DMS79 treated with DMSO at 0.1 percent for 48 hours (cell line): ENCODE results near the gene F13A1.

Source experiments
- DNase-seq: peaks from one replicate; lab custom pipeline; 2025; lab: John Stamatoyannopoulos, UW

F13A1 gene

DNA sequence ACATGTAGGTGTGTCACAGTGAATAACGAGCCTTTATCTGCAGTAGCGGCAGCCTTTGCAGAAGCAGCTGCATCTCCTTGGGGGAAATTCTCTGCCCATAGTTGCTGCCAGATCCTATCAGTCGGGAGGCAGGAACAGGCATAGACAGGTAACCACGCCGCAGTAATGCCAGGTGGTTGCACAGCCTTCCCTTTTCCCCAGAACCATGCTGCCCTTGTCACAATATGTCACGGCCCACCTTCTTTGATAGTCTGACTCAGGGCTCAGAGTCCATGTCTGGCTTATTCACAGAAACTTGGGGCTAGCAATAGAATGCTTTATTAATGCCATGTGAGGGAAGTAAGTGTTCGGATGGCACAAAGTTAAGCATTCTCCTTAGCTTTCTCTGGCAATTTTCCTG, 76.6 kb downstream of the F13A1 start:
- no peak for DNase-seq

DNA sequence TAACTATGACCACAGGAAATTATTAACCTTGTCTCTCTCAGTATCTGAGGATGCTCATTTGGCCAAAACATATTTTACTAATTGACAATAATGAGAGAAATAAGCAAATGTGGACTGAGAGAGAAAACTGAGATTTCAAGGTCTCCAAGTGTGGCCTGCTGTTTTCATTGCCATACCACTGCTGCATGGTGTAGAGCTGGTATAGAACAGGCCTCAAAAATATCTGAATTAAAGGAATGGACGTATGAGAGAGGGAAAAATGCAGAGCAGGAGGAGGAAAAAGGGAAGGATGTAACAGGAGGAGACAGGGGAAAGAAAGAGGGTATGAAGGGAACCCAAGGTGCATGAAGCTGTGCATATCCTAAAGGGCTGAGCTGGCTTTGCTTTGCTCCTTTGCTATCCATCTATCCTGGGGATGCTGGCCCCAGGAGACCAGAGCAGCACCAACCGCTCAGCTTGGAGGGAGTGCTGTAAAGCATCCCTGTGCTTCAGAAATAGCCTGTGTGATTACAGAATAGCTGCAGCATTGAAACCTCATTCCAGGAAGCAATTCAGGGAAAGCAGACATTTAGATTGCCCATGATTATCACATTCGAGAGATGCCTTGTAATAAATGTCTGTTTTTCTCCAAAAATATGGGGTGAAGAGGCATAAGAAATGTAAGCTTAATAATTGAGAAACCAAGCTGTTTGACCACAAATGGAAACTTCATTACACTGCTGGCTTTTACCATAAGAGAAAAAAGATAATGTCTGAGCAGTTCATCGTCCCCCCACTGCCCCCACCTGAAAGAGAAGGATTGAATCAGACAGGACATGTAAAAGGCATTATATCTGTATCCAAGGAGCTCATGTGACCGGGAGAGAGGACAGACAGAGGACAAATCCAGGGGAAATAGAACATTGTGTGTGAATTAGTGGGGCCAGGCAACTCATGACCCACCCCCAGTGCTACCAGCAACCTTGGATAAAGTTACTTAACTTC, 80.6 kb downstream of the F13A1 start:
- no peak for DNase-seq

DNA sequence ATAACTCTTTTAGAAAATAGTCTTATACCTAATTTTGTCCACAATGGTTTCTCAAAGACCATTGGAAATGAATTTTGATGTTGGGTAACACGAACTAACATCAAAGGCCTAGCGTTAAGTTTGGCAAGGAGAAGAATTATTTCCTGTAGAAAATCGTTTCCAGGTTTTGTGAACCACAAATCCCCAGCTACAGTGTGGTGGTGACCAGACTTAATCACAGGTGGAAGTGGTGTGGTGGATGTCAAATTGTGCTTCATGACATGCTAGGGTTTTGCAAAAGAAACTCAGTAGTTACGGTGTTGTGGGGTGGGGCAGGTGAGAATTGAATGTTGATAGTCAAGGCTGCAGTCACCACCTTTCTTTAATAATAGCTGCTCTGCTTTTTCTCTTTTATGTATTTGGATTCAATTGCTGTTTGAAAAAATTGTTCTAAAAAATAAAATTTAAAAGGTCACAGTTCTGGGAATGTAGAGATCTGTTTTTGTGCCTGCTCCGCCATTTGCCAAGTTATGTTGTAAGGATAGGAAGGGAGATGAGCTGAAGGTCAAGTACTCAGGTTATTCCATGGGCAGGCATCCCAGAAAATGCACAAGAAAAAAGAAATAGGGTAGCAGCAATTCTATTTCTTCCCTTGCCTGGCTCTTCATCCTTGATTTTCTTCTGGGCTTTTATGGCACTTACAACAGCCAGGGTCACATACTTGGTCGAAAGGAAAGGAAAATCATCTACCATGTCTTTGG, 83.6 kb downstream of the F13A1 start:
- DNase-seq: no peak

DNA sequence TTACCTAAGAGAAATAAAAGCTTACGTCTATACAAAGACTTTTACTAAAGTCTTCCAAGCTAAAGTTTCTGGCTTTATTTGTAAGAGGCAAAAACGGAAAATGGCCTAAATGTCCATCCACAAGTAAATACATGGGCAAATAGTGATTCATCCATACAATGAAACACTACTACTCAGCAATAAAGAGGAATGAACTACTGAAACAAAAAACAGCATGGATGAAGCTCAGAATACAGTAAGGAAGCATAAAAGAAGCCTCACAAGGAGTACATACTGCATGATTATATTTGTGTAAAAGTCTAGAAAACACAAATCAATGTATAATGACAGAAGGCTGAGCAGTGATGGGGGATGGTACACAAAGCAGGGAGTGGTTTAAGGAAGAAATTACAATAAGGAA, 84.7 kb downstream of the F13A1 start:
- no peak for DNase-seq

DNA sequence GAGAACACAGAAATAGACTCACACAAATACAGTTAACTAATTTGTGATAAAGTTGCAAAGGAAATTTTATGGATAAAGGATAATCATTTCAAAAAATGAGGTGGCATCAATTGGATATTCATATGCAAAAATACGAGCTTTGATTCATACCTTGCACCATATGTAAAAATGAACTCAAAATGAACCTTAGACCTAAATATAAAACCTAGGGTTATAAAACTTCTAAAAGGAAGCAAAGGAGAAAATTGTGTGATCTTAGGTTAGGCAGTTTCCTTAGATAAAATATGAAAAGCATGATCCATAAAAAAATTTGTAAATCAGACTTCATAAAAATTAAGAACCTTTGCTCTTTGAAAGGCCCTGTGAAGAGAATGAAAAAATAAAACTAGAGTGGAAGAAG, 85.5 kb downstream of the F13A1 start:
- no peak for DNase-seq

DNA sequence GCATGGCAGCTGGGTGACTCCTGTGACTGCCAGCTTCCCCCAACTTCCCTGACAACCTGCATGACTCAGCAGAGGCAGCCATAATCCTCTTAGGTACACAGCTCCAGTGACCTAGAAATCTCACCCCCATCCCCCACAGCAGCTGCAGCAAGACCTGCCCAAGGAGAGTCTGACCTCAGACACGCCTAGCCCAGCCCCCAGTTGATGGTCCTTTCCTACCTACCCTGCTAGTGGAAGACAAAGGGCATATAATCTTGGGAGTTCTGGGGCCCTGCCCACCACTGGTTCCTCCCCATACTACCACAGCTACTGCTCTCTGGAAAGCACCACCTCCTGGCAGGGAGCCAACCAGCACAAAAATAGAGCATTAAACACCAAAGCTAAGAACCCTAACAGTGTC, 90.2 kb downstream of the F13A1 start:
- no peak for DNase-seq

DNA sequence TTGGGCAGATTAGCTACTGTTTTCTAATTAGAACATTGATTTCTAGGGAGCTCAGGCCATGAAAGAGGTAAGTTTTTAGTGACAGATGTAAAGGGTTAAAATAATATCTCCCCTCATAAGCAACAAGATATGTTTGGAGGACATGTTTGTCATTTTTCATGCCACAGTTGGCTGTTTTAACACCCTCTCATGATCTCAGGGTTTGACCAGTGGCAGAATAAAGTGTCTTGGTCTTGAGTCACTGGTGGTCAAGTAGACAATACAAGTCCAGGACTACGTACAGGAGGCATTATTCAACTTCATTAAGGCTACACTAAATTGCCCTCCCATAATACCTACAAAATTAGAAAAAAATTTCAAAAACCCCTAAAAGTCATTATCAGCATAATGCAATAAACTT, 92.6 kb downstream of the F13A1 start:
- no peak for DNase-seq

DNA sequence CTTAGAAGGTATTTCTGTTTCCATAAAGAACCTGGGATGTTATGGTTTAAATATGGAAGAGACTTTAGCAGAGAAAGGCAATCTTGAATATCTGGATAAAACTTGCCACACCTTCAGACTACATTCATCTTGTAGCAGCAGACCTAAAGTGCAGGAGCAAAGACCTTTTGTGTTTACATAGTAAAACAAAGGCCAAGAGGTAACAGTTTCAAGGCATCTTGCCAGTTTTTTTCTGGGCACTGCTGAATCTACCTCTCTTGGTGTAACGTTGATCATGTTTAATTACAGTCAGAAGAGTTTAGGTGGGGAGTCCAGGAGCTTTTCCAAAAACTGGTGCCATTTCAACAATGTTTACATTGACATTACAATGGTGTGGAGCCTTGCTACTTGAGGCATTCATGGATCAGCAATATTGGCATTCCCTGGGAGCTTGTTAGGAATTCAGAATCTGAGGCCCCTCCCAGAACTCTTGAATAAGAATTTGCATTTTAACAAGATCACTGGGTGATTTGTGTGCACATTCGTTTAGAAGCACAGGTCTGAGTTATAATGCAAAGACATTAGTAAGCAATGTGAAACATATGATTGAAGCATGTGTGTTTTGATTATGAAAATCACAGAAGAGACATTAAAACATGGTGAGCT, 94.5 kb downstream of the F13A1 start:
- no peak for DNase-seq

DNA sequence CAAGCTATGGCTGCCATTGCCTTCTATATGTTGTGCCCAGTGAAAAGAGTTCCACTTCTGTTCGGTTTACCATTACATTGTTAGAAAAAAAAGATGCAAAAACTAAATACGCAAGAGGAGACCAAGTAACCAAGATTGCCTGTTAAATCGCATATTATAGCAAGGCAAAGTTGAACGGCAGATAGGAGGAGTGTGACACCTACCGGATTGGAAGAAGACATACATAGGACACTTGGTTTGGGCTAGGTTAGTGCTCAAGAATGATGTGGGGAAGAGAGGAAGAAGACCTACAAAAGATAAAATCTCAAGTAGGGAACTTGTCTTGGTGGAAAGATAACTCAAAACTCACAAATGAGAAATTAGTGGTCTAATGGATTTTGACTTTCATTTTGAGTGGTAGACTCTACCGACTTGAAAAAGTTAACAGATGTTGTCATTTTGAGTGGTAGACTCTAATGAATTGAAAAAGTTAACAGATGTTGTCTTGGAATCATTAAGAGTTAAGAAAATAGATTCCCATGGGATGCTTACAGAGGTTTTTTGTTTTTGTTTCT, 95.5 kb downstream of the F13A1 start:
- no peak for DNase-seq

DNA sequence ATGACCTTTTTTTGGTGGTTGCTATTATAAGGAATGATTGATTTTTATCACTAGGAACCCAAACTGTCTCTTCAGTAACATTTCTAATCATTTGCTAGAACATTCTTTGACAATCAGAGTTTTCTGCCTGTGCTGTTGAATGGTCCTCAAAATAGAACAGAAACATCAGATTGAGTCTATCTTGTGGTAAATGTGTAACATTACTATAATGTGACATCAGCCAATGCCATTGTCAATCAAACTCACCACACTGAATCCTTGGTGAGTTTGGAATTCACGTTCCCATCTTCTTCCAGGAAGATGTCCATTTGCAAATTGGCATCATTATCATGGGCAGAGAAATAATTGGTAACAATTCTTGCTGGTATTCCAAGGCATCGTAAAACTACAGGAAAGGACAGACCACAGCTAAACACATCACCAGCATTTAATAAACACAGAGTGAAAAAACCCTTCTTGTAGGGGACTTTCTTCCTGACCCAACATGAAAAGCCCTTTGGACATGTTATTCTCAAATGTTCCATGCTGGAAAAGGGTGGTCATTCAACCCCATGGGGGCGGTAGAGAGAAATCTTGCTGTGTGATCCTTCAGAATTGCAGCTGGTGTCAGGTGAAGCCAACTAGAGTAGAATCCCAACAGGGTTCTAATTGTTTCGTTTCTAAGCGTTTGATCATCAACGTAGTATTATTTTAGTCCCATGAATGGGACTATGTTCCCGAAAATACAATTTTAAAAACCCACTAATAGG, 98.5 kb downstream of the F13A1 start:
- DNase-seq: no peak

DNA sequence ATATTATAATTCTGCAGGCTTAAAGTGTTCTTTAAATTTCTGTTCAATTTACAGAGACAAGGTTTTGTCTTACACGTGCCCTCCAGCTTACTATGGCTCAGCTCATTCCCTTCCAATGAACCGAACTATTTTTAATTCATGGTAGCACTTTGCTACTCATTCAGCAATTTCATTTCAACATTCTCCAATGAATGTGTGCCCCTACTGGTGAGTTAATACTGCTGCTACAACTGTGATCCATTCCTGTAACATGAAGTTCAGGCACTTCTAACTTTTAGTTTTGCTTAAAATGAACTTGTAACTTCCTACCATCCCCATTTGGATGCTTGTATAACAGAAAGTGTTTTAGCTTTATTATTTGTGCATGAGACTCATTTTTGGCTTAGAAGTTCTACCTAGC, 99.7 kb downstream of the F13A1 start:
- no peak for DNase-seq

DNA sequence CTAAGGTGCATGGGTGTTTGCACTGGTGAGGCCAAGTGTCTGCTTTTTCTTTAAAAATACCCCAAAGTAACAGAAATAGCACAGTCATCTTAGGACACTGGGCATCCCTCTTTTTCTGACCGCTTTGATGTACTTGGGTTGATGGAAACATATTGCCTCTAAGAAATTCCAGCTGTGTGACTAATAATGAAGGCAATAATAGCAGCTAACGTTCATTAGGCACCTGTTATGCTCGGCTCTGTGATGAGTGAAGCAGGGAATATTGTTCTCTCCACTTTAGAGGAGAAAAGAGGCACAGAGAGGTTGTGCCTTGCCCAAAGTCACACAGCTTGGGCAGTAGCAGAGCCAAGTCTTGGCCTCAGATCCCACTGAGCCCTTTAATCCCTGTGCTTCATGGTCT, 100.7 kb downstream of the F13A1 start:
- no peak for DNase-seq

DNA sequence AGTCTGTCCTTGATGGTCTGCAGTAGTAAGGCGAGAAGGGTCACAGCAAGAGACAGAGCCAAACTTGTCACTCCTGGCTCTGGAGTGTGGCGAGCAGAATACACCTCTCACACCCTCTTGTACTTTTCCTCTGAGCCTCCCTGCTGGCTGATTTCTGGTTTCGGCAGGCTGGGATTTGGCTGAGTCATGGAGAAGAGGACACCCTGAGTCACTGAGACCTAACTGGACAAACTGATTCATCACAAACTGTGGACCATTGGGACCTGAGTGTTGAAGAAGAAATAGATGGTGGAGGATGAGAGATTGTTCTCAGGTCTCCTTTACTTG, 101.7 kb downstream of the F13A1 start:
- no peak for DNase-seq

DNA sequence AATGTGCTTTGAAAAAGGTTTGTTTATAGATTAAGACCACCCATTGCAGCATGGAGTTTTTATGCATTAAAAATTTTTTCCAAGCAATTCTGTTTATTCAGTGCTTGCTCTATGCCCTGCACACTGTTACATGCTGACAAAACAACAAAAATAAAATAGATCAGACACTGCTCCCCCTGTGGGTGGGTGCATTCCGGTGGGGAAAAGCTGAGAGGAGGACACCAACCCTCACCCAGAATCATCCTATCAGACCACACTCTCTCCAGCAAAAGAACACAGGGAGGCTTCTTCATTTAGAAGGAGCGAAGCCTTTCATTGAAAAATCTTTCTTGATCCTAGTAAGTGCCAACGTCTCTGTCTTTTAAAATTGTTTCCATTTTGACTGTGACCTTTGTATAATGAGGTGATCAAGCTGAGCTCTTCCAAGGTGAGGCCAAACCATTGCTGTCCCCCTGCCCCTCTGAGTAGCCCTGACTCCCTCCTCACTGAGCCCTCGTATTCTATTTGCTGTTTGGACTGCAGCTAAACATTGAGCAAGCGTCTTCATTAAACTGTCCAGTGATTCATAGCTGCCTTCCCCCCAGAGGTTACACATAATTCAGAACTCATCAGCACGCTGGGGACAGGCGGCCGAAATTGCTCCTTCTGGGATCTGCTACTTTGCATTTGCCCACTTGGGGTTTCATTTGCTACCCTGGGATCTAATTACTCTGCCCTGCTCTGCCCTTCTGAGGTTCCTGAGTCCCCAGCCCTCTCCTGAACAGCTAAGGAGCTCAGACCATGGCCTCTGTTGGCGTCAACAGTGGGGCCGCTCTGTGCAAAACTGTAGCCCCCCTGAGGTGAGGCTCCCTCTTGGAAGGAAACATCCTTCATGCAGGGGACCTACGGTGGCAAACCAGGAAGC, 102.4 kb downstream of the F13A1 start:
- DNase-seq: no peak

DNA sequence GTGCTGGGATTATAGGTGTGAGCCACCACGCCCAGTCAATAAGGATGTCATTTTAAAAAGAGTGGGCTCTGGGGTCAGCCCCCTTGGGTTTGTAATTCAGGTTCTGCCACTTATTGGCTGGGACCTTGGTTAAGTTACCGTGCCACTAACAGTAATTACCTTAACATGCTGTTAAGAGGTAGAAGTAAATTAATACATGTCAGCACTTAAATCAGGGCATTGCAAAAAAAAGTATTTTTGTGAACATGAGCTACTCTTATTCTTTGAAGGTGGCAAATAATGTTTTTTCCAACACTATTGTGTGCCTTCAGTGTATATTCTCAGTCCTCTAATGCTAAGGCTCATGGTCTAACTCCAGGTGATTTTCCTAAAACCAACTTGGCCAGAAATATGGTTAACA, 109.5 kb downstream of the F13A1 start:
- no peak for DNase-seq

DNA sequence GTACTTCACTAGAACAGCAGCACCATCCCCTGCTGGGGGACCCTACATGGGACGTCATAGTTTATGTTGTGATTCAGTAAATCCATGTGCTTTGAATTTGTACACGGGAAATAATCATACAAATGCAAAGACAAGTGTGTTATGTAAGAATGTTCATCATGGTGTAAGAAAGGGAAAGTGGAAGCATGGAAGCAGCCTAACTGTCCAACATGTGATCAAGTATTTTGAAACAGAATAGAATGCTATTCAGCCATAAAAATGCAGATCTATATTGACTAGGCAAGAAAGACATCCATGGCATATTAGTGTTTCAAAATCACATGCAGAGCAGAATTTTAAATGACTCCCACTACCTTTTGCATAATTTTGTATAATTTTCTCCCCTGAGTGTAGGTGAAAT, 117.6 kb downstream of the F13A1 start:
- DNase-seq: no peak

DNA sequence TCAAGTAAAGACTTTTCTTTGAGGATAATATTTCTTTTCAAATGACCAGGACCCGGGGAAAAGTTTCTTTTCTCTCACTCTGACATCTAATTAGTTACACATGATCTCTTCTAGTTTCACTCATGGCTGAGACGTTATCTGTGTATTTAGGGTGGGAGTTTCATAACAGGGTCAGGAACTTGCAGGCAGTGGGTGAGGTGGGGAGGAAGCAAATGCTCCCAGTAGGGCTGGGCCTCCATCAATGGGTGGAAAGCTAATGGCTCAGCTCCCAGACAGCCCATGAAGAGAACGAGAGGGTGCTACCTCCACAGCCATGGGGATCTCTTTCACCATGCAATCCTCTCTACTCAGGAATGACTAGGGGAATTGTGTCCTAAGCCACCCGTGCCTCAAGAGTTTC, 119.3 kb downstream of the F13A1 start:
- DNase-seq: no peak

DNA sequence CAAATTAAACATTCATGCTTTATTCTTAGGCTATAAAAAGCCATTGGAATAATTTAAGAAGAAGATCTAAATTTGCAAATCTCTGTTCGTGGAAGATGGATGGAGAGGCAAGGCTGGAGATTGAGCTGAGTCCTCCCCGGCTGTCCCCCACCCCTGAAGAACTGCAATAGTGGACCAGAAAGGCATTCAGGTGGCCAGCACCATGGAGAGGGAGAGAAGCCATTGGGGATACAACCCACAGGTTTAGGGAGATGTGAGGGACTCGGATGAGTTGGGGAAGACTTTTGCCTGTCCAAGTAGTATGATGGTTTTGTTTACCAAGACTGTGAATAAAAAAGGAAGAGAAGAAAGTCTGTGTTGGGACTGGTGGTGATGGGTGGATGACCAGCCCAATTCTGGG, 120.8 kb downstream of the F13A1 start:
- DNase-seq: no peak

DNA sequence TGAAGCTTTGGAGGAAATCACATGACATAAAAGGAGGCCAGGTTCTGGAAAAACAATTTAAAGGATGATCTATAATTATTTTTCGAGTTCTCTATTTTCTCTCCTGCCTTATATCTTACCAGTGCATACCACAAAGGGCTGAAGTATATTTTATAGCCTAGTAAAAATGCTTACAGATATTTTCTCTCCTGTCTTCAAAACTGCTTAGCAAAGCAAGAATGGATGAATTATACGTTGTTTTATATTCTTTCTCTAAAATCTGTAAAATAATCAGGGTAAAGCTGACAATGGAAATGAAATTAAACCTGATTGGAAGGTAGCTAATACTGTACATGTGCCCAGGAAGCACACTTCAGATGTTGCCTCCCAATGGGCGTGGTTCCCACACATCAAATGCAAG, 123.7 kb downstream of the F13A1 start:
- no peak for DNase-seq

DNA sequence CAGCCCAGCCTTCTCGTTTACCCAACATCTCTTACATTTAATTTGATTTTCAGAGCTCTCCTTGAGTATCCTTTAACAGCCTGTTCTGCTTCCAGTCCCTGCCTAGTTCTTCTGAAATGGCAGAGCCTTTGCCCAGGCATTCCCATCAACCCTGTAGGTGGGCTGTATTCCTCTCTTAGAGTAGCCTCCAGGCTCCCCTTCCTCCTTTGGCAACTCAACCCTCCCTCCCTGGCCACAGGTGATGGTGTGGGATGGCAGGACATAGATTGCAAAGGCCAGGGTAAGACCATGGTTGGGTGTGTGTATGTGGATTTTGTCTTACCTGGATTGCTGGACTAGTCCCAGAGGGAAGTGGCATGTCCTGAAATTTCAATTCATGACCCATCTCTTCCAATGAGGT, 125.4 kb downstream of the F13A1 start:
- DNase-seq: no peak

DNA sequence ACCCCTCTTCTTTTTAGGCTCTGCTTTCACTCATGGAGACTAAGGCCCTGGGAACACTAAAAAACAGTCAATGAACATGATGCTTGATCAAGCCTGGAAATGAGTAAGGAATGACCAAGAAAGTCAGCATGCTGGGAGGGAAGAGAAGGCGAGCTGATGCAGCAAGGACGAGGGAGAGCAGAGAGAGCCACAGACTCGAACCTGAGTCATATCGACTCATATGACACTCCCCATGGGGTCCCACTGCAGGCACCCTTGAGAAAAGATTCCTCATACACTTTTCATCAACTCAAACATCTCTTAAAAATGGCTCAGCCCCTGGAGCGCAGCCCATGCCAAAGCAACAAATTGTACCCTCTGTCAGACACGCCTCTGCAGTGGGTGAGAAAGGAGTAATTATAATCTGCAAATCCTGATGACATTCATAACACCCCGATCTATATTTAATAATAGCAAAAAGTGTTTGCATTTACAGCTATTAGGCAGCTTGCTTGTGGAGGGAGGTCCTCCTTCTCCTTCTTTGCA, 127.2 kb downstream of the F13A1 start:
- DNase-seq: no peak
